Measurements from ENCODE around the gene CYP8B1. TPM values are rescaled to one million over a fixed set of nuclear protein-coding genes. Genes with fewer than 3 reads are reported as not detected.
"Not testable (repeated sequence)": the region's sequence is repeated elsewhere in the genome, so short reads cannot be mapped to it uniquely, and the experiment has no call there.

Gene CYP8B1
- total RNA-seq, 3 donors from 2014 or later, result not detected

DNA sequence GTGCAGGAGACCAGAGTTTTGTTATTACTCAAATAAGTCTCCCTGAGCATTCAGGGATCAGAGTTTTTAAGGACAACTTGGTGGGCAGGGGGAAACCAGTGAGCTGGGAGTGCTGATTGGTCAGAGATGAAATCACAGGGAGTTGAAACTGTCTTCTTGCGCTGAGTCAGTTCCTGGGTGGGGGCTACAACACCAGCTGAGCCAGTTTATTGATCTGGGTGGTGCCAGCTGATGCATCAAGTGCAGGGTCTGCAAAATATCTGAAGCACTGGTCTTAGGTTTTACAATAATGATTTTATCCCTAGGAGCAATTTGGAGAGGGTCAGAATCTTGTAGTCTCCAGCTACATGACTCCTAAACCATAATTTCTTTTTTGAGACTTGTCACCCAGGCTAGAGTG lies 16.5 kb upstream of the CYP8B1 start:
- Histone ChIP-seq H3K4me3 (no peak overlapping the region), H3K9me3 (no peaks in the 10 kb centered on the region), H3K36me3 (ENCODE audit: low read depth) (no peaks in the 10 kb centered on the region), H3K4me1 (ENCODE audit: low read depth) (no peaks in the 10 kb centered on the region)
- intact Hi-C loops (cut with DNase I, micrococcal nuclease), result no loop called here
- ATAC-seq, result no peak
- no peak for TF ChIP-seq CTCF (IDR thresholded peaks at IDR 0.05)
- DNase-seq, result no peak

DNA sequence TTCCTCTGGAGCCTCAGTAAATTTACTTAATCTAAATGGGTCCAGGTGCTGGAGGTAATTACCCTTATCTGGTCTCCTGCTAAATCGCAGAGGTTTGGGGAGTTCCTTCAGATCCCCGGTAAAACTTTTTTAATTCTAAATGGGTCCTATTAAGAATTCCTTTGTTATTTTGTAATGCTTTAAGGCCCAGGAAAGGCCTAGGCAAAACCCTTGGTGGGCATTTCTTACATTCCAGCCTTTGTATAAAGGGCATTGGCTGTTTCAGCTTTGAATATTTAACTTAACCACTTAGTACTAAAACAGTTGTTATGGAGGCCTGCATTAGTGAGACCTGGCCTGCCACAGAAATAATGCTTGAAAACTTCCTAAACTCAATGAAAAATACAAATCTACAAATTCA lies 15.4 kb upstream of the CYP8B1 start:
- no peak for TF ChIP-seq CTCF (IDR thresholded peaks at IDR 0.05)
- Histone ChIP-seq H3K4me3 (no peak overlapping the region), H3K9me3 (no peaks in the 10 kb centered on the region), H3K4me1 (ENCODE audit: low read depth) (no peaks in the 10 kb centered on the region), H3K36me3 (ENCODE audit: low read depth) (no peaks in the 10 kb centered on the region)
- intact Hi-C loops (cut with DNase I, micrococcal nuclease), result no loop called here
- no peak for ATAC-seq
- no peak for DNase-seq

GRCh38 chr3:42887084-42887483 lies 11.4 kb upstream of the CYP8B1 start:
- TF ChIP-seq CTCF (IDR thresholded peaks at IDR 0.05), result no peak
- H3K9me3 ChIP-seq, result no peaks in the 10 kb centered on the region
- ATAC-seq, result no peak
- H3K36me3 ChIP-seq (ENCODE audit: low read depth), result no peaks in the 10 kb centered on the region
- intact Hi-C loops (cut with DNase I, micrococcal nuclease), result no loop called here
- H3K4me3 ChIP-seq, result no peak overlapping the region
- H3K4me1 ChIP-seq (ENCODE audit: low read depth), result no peaks in the 10 kb centered on the region
- no peak for DNase-seq

GRCh38 chr3:42886294-42886822 lies 10.7 kb upstream of the CYP8B1 start:
- H3K4me3 ChIP-seq, result no peak overlapping the region
- no peaks in the 10 kb centered on the region for H3K9me3 ChIP-seq
- ATAC-seq (no peak), DNase-seq (no peak)
- H3K36me3 ChIP-seq (ENCODE audit: low read depth), result no peaks in the 10 kb centered on the region
- TF ChIP-seq CTCF (IDR thresholded peaks at IDR 0.05), result no peak
- intact Hi-C loops (cut with DNase I, micrococcal nuclease), result no loop called here
- no peaks in the 10 kb centered on the region for H3K4me1 ChIP-seq (ENCODE audit: low read depth)

GRCh38 chr3:42884324-42884723 lies 8.6 kb upstream of the CYP8B1 start:
- Histone ChIP-seq H3K36me3 (ENCODE audit: low read depth) (no peaks in the 10 kb centered on the region), H3K4me1 (ENCODE audit: low read depth) (no peaks in the 10 kb centered on the region), H3K4me3 (no peak overlapping the region), H3K9me3 (no peaks in the 10 kb centered on the region)
- TF ChIP-seq CTCF (IDR thresholded peaks at IDR 0.05), result no peak
- ATAC-seq, result no peak
- no peak for DNase-seq
- intact Hi-C loops (cut with DNase I, micrococcal nuclease), result no loop called here

DNA sequence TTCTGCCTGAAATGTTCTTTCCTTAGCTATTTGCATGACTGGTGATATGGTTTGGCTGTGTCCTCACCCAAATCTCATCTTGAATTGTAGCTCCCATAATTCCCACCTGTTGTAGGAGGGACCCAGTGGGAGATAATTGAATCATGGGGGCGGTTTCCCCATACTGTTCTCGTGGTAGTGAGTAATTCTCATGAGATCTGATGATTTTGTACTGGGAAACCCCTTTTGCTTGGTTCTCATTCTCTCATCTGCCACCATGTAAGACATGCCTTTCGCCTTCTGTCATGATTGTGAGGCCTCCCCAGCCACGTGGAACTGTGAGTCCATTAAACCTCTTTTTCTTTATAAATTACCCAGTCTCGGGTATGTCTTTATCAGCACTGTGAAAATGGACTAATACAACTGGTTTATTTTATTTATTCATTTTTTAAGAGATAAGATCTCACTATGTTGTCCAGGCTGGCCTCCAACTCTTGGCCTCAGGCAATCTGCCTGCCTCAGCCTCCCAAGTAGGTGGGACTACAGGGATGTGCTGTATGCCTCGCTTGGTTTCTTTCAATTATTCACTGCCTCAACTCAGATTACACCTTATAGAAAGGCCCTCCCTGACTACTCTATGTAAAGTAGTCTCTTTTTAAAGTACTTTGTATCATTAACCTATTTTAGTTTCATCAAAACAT lies 7.7 kb upstream of the CYP8B1 start:
- ATAC-seq; H3K4me1 ChIP-seq (ENCODE audit: low read depth); H3K36me3 ChIP-seq (ENCODE audit: low read depth); H3K9me3 ChIP-seq; intact Hi-C loops (cut with DNase I, micrococcal nuclease); DNase-seq; H3K4me3 ChIP-seq: not testable (repeated sequence)

Data from mucosa of descending colon (tissue), 3 donors.